ENCODE results near the gene ZNF438.

GRCh38 chr10:30967650-30968410, 63.8 kb downstream of the ZNF438 start:
- TF ChIP-seq CTCF (IDR thresholded peaks at IDR 0.05) (no peak), EP300 (IDR thresholded peaks at IDR 0.05) (no peak)
